ENCODE data around the gene METAP1. TPM values are rescaled to one million over a fixed set of nuclear protein-coding genes. Genes with fewer than 3 reads are reported as not detected.

METAP1 gene
- total RNA-seq, 1 experiment from 2014 or later = 63.5 TPM

DNA sequence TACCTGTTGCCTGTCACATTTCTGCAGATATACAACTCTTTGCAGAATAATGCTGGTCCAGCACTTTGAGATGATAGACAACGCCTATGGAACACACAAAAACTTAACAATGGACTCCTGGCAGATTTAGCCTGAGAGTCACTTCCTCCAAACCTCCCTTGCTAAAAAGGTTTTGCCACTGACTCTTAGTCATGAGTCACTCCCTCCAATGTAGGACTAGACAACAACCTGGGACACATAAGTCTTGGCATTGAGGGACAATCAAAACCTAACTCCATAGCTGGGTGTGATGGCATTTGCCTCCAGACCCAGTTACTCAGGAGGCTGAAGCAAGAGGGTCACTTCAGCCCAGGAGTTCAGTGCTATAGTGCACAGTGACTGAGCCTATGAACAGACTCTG, 44.6 kb upstream of the METAP1 start:
- H3K4me1 ChIP-seq (ENCODE audit: insufficient read depth, low read length) = no peaks in the 10 kb centered on the region
- no peak overlapping the region for H2AK5ac ChIP-seq (ENCODE audit: insufficient read length, low read length)
- H3K79me1 ChIP-seq (ENCODE audit: insufficient read depth, low read depth, low read length, poor library complexity, severe bottlenecking) = no peaks in the 10 kb centered on the region
- H3T11ph ChIP-seq (ENCODE audit: low read length) = no peak overlapping the region
- Mint-ChIP-seq H3K4me3 (no peak overlapping the region), H3K36me3 (ENCODE audit: insufficient read depth in 1 of 3, low read depth in 3 of 3) (no peaks in the 10 kb centered on the region; a peak in 1 of 7 replicates), H3K27me3 (ENCODE audit: low read depth) (no peaks in the 10 kb centered on the region; the same call in 1 of the 2 replicates), H3K27ac (no peak overlapping the region), H3K9me3 (no peaks in the 10 kb centered on the region), H3K4me1 (peaks cover 0 to 3% of the 10 kb centered on the region in 2 experiments; a peak in 2 of 4 replicates)
- no peak overlapping the region for H3K18ac ChIP-seq (ENCODE audit: insufficient read length, low read depth, low read length)
- H3K14ac ChIP-seq (ENCODE audit: insufficient read depth, low read length) = no peak overlapping the region
- no peak overlapping the region for H4K8ac ChIP-seq (replicated peaks; ENCODE audit: insufficient read length, low read depth, low read length)
- H2AFZ ChIP-seq (ENCODE audit: low read length) = no peak overlapping the region
- H3K9me3 ChIP-seq (ENCODE audit: control insufficient read depth, low read depth, low read length) = no peaks in the 10 kb centered on the region
- H3K79me2 ChIP-seq (ENCODE audit: insufficient read depth, low read length) = no peaks in the 10 kb centered on the region
- WGBS (ENCODE audit: extremely low coverage, insufficient read length, low lambda C conversion rate) = no CpG with 5 or more reads among the region's 1 CpG
- no peak overlapping the region for H4K91ac ChIP-seq (ENCODE audit: insufficient read length, low read depth, low read length)
- no peak for TF ChIP-seq CTCF (conservative IDR thresholded peaks at IDR 0.05)
- H2BK15ac ChIP-seq (ENCODE audit: low read depth, low read length) = no peak overlapping the region
- no peak overlapping the region for H3K4me2 ChIP-seq (ENCODE audit: insufficient read depth, insufficient read length, low read length)
- no peak overlapping the region for H2BK120ac ChIP-seq (ENCODE audit: low read depth, low read length, poor library complexity, severe bottlenecking)
- H3K23me2 ChIP-seq (ENCODE audit: insufficient read length, low read depth, low read length, poor library complexity, severe bottlenecking) = no peaks in the 10 kb centered on the region
- H3K27me3 ChIP-seq (ENCODE audit: insufficient read depth, low read length) = no peaks in the 10 kb centered on the region
- H2BK12ac ChIP-seq (ENCODE audit: insufficient read length, low read depth, low read length) = no peak overlapping the region
- H3K4ac ChIP-seq (ENCODE audit: low read depth, low read length) = no peak overlapping the region
- H3K27ac ChIP-seq (ENCODE audit: insufficient read length, low read depth, low read length) = no peak overlapping the region
- H2BK20ac ChIP-seq (ENCODE audit: low read depth, low read length, poor library complexity, severe bottlenecking) = no peak overlapping the region
- H4K5ac ChIP-seq (ENCODE audit: insufficient read length, low read depth, low read length) = no peak overlapping the region
- DNase-seq = no peak
- H3K9ac ChIP-seq (ENCODE audit: extremely low read depth, insufficient read length, low read length) = no peak overlapping the region
- H4K20me1 ChIP-seq (ENCODE audit: control insufficient read depth, insufficient read depth, insufficient read length) = no peaks in the 10 kb centered on the region
- H3K56ac ChIP-seq (ENCODE audit: insufficient read length, low read depth, low read length) = no peak overlapping the region
- no peak overlapping the region for H3K23ac ChIP-seq (ENCODE audit: insufficient read length, low read depth, low read length)
- no peak overlapping the region for H2BK5ac ChIP-seq (ENCODE audit: insufficient read length, low read length)
